ENCODE measurements around the gene ZMYM4.

The ZMYM4 gene

DNA sequence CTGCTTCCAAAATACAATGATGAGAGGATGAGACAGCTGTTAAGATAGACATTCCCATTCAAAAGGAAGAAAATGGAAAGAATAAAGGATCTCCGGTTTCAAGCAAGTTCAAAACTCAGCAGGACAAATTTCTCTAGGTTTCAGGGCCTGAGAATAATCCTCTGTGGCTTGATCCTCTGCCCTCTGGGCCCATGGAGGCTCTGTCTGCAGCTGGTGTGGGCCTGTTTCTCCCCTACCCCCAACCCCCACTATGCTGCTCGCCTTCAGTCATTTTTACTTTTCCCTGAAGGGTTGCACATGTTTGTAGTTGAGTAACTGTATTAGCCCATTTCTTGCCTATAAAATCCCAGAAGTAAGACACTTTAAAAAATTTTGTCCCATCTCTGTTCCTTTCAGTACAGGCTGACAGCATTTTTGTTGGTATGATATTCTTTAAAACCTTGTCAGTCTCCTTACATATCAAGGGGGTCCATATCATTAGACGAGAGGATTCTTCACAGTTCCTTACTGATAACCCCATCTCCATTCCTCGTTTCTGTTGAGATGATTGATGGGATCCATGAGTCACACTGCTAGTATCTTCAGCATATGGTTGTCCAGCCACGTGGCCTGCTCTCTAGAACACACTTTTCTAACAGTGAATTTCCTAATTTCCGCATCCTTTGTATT lies 10.5 kb downstream of the ZMYM4 start:
- DNase-seq, result no peak

DNA sequence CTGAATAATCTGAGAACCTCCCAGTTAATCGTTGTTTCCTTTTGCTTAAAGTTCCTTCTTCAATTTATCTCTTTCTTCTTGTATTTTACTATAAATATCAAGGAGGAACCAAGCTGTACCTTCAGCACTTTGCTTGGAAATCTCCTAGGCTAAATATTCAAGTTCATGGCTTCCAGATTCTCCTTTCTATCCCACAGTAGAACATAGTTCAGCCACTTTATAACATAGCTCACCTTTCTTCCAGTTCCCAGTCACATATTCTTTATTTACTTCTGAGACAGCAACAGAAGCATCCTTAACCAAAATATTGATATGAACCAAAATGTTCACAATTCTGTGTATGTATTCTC lies 11.0 kb downstream of the ZMYM4 start:
- DNase-seq, result no peak

DNA sequence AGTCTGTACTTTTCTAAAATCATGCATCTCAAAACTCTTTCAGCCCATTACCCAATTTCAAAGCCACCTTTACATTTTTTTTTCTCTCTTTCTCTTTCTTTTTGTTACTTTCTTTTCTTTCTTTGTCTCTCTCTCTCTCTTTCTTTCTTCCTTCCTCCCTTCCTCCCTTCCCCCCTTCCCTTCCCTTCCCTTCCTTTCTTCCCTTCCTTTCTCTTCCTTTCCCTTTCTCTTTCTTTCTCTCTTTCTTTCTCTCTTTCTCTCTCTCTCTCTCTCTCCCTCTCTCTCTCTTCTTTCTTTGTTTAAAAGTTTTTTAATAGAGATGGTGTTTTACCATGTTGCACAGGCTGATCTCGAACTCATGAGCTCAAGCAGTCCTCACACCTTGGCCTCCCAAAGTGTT lies 11.5 kb downstream of the ZMYM4 start:
- no peak for DNase-seq

DNA sequence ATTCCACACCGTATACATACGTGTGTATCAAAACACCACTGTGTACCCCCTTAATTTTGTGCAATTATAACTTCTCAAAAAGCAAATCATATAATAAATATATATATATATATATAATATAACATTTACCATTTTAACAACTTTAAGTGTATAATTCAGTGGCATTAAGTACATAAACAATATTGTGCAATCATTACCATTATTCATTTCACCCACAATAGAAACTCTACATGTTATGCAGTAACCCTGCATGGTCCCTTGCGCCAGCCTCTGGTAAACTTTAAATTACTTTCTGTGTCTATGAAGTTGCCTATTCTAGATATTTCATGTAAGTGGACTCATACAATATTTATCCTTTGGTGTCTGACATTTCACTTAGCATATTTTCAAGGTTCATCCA lies 13.1 kb downstream of the ZMYM4 start:
- DNase-seq, result no peak

DNA sequence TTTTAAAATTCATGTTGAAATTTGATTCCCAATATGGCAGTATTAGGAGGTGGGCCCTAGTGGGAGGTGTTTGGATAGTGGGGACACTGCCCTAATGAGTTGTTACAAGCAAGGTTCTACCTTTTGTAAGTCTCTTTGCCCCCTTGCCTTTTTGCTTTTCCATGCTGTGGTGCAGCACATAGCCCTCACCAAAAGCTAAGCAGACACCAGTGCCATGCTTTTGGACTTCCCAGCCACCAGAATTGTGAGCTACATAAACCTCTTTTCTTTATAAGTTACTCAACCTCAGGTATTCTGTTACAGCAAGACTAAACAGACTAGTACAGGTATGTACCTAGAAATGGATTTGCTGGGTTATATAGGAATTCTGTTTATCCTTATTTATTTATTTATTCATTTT lies 13.7 kb downstream of the ZMYM4 start:
- DNase-seq, result no peak

DNA sequence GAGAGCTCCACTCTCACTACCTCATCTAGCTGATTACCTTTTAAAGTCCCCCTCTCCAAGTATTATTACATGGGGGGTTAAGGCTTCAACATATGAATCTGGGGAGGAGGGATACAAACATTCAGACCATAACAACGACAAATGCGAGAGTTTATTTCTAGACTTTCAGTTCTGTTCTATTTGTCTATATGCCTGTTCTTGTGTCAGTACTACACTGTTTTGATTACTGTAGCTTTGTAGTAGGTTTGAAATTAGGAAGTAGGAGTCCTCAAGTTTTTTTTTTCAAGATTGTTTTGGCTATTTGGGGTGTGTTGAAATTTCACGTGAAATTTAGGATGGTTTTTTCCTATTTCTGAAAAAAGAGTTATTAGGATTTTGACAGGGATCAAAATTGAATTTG lies 16.3 kb downstream of the ZMYM4 start:
- no peak for DNase-seq

DNA sequence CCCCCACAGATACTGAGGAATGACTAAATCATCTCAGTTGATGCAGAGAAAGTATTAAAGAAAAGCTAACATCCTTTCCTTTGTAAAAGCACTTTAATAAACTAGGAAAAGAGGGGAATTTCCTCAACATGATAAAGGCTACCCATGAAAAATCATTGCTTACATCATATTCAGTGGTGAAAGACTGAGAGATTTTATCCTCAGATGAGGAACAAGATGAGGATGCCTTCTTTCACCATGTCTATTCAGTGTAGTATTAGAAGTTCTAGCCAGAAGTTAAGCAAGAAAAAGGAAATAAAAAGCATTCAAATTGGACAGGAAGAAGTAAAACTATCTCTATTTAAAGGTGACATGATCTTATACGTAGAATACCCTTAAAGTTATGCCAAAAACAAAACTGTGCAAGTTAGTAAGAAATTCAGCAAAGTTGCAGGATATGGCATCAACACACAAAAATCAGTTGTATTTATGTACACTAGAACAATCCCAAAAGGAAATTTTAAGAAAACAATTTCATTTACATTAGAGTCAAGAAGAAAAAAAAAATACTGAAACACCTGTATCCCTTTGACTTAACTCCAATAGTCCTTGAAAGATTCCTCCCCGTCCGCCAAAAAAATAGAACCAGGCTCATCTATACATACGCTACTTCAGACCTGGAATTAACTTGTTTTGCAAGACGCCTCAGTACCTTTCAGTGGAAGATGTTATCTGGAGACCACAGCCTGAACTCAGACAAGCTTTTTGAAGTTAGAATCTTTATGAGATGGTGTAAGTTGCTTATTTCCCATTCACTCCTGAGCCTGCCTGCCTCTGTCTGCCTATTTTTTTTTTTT lies 17.5 kb downstream of the ZMYM4 start:
- no peak for DNase-seq

DNA sequence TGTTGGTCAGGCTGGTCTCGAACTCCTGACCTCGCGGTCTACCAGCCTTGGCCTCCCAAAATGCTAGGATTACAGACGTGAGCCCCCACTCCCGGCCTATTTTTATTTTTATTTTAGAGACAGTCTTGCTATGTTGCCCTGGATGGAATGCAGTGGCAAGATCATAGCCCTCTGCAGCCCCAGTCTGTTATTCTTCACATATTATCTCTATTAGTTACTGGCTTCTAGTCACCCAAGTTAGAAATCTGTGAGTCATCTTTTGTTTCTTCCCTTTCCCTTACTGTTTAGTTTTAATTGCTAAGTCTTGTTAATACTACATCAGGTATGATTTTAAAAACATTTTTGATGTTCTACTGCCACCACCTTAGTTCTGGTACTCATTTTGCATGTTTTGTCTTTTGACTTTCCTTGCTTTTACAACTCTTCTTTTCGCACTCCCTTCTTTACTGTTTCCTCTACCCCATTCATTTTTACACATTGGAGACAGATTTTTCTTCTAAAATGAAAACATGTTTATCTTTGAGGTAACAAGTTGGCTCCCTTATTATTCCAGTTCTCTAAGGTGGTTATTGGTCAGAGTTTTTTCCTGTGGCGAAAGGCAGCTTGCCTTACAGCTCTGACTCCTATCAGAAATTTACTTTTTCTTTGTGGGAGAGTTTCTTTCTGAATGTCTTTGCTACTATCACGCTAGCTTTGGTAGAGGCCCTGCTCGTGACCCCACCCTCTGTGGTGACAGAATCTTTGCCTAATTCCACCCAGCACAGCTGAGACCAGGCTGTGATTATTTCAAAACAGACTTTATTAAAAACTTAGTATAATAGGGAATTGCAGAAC lies 19.5 kb downstream of the ZMYM4 start:
- DNase-seq, result no peak

DNA sequence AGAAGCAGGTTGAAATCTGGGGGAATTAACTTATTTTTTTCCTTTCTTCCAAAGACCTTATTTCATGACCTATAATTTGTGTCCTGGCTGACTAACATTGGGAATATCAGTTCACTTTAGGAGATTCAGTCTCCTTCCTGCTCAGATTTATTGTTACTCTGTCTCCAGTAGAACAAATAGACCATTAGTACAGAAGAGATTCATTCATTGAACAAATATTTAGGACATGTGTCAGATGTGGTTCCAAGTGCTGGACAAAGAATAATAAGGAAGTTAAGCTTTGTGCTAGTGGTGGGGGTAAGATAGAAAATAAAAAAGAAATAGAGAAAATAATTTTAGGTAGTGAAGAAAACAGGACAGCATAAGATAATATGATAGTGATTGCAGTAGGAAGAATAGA lies 20.3 kb downstream of the ZMYM4 start:
- DNase-seq, result no peak

DNA sequence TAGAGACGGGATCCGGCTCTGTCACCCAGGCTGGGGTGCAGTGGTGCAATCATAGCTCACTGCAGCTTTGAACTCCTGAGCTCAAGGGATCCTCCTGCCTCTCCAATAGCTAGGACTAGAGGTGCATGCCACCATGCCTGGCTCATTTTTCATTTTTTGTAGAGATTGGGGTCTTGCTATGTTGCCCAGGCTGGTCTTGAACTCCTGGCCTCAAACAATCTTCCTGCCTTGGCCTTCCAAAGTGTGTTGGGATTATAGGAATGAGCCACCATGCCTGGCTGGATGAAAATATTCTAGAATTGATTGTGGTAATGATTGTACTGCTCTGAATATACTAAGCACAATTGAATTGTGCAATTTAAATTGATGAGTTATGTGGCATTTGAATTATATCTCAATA lies 21.9 kb downstream of the ZMYM4 start:
- DNase-seq, result no peak

DNA sequence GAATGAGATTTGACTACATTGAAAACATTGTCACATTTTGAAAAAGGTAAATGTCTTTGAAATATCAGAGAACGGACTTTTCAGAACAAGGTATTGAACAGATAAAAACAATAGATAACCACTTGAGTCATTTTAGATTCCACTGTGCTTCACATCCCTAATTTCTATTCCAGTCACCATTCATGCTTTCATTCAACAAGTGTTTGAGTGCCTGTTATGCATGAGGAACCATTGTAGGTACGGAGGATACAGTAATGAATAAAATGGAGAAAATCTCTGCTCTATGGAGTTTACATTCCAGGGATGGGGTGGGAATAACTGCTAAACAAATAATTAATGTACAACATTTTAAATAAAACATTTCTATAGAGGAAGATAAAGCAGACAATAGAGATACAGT lies 26.3 kb downstream of the ZMYM4 start:
- no peak for DNase-seq

DNA sequence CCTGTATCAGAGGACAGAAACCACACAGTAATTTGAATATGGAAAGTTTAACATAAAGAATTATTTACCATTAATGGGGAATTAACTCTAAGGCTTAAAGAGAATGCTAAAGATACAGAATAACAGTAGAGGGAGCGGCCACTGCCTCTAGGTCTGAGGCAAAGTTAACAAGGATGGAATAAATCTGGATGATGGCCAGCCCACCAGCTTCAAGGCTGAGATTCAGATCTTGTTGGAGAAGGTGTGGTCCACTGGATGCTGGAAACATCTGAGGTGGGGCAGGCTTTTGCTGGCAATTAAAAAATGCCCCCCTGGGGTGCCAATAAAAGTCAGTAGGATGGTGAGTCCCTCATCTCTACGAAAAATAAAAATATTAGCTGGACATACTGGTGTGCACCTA lies 29.4 kb downstream of the ZMYM4 start:
- DNase-seq, result no peak

DNA sequence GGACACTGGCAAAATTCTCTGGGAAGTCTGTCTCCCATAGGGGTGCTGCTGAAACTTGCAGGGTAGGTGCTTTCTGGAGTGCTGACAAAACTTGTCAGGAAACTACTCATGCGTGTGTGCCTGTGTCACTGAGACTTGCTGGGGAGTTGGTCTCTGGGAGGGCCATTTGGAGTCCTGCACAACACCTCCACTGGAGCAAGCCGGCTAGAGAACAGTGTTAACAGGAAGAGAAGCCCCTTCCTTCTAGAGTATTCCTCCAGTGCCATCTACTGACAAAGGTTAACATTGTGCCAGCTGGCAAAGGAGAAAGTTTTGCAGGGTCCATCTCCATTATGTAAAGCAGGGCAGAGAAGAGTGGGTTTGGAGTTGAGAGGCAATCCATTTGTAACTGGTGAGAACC lies 30.0 kb downstream of the ZMYM4 start:
- DNase-seq, result no peak

DNA sequence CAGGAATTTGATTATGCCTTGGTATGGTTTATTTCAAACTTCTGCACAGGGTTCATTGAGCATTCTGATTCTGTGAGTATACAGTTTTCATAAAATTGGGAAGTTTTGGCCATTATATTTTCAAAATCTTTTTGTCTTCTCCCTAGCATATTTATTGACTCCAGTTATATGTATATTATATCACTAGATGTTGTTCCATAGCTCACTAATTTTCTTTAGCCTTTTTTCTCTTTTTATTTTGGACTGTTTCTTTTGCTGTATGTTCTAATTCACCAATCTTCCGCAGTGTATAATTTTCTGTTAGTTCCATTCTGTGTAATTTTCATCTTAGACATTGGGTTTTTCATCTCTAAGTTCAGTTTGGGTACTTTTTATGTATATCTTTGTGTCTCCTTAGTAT lies 31.9 kb downstream of the ZMYM4 start:
- no peak for DNase-seq

DNA sequence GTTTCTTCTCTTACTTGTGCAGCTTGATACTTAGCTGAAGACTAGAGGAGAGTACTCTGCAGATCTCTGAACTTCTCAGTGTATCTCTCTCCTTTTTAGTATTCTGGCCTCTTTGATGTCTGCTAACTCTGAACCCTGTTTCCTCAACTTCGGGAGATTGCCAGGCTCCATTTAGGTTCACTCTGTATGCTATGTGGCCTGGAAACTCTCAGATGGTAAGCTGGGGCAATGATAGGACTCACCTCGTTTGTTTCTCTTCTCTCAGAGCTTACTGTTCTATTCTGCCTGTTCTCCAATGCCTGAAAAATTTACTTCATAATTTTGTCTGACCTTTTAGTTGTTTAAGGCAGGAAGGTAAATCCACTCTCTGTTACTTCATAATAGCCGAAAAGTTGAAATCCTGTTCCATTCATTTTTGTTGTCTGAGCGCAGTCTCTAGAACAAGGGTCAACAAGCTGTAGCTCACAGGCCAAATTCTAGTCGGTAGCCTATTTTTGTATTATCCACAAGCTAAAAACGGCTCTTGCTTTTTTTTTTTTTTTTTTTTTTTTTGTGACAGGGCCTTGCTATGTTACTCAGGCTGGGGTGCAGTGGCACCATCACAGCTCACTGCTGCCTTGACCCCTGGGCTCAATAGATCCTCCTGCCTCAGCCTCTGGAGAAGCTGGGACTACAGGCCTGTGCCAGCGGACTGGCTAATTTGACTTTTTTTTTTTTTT lies 33.3 kb downstream of the ZMYM4 start:
- DNase-seq, result no peak

DNA sequence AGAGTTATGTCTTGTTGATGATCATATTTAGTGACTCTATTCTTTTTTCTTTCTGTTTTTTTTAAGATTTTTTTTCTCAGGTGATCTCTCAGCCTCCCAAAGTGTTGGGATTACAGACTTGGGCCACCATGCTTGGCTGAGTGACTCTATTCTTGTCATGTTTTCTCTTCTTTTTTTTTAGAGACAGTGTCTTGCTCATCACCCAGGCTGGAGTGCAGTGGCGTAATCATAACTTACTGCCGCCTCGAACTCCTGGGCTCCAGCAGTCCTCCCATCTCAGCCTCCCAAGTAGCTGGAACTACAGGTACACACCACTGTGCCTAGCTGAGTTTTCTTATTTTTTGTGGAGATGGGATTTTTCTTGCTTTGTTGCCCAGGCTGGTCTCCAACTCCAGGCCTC lies 36.9 kb downstream of the ZMYM4 start:
- no peak for DNase-seq

DNA sequence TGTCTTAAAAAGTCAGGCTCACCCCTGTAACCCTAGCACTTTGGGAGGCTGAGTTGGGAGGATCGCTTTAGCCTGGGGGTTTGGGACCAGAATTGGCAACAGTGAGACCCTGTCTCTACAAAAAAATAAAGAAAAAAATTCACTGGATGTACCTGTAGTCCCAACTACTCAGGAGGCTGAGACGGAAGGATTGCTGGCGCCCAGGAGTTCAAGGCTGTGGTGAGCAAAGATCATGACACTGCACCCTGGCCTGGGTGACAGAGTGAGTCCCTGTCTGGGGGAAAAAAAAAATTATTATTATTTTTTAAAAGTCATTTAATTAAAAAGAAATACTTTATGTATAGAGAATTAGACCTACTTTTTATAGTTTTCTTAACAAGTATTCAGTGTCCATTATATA lies 47.1 kb downstream of the ZMYM4 start:
- no peak for DNase-seq

DNA sequence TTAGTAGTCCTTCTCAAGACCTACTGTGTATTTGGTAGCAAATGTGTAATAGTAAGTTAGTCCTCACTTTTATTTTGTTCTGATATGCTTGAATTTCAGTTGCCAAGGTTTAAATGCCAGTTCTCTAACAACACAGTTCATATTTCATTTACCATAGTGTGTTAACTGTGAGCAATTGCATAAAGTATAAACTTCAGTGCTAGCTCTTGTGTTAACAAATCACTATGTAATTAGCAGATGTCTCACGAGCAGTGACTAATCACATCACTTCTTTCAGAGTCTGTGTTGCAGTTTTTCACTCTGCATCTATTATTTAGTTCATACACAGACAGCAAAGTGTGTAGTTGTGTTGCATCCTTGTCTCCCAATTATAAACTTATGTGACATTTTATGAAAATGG lies 47.8 kb downstream of the ZMYM4 start:
- DNase-seq, result no peak

DNA sequence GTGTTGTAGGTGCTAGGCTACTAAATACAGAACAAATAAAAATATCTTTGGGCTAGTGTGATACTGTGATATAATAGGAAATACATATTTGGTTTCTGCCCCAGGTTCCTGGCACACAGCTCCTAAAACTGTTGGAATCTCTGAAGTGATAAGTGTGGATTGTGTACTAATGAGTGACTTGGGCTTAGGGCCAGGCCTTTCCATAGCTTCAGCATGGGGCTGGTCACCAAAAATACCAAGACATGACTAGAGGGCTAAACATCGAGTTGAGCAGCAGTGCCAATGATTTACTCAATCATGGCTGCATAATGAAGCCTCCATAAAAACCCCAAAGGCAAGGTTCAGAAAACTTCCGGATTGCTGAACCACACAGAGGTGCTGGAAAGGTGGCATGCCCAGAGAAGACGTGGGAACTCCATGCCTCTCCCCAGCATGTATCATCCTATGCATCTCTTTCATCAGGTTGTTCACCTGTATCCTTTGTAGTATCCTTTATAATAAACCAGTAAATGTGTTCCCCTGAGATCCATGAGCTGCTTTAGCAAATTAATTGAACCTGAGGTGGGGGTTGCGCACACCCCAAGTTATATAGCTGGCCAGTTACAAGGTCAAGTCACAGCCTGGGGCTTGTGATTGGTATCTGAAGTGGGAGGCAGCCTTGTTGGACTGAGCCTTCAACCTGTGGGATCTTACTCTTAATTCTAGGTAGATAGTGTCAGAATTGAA lies 51.6 kb downstream of the ZMYM4 start:
- no peak for DNase-seq

DNA sequence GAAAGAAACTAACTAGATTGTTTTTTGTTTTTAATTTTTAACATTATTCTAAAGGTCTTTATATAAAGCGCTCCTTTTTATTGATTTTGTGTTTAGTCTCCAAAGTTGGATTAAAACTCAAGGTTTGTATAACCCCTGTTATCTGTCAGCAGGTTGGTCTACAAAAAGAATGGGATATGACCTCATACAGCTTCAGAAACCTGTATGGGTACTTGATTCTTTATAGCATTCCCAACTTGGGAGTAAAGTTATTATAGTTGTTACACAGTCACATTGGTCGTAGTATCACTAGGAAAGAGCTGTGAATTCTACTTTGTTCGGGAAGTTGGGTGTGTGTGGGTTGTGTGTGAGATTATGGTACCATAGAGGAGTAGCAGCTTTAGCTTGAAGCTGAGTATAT lies 52.4 kb downstream of the ZMYM4 start:
- no peak for DNase-seq

DNA sequence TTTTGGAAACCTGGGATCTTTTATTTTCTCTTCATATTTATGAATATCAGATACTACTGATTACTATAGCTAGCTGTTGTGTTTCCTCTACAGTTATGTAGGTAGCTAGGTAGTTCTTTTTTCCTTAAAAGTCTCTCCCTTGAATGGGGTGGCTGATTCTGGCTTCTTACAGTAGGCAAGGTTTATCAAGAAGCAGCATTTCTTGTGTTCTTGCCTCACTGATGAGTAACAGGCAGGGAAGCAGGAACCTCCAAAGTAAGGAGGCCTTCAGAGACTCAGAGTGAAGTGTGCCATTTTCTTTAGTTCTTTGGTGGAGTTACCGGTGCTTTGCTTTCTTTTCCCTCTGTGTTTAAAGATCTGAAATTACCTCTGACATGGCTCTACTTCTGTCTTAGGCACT lies 56.0 kb downstream of the ZMYM4 start:
- DNase-seq, result no peak

DNA sequence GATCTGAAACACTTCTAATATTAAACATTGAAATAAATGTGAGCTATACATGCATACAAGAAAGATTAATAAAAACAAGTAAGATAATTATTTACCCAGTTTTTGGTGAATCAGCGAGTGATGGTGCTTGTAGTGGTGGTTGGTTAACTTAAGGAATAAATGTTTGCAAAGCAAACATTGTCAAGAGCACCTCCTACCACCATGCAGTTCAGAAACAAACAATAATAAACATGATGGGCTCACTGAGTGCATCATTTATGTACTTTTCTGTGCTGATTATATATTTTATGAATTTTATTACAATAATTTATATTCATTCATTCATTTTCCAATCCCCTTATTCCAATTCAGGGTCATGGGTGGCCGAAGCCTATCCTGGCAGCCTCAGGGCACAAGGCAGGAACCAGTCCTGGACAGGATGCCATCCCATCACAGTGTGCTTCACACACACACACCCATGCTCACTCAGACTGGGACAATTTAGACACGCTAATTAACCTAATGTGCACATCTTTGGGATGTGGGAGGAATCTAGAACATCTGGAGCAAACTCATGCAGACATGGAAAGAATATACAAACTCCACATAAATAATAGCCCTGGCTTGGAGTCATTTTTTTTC lies 57.8 kb downstream of the ZMYM4 start:
- DNase-seq, result no peak
